ENCODE measurements around the gene RNASEH2A. TPM values are rescaled to one million over a fixed set of nuclear protein-coding genes. Genes with fewer than 3 reads are reported as not detected.

The RNASEH2A gene
- total and polyA plus RNA-seq, 2 of the 13 experiments (the other 11 are each of a cell fraction or from before 2014, with no cell fraction given) = 25.1 to 35.8 TPM

DNA sequence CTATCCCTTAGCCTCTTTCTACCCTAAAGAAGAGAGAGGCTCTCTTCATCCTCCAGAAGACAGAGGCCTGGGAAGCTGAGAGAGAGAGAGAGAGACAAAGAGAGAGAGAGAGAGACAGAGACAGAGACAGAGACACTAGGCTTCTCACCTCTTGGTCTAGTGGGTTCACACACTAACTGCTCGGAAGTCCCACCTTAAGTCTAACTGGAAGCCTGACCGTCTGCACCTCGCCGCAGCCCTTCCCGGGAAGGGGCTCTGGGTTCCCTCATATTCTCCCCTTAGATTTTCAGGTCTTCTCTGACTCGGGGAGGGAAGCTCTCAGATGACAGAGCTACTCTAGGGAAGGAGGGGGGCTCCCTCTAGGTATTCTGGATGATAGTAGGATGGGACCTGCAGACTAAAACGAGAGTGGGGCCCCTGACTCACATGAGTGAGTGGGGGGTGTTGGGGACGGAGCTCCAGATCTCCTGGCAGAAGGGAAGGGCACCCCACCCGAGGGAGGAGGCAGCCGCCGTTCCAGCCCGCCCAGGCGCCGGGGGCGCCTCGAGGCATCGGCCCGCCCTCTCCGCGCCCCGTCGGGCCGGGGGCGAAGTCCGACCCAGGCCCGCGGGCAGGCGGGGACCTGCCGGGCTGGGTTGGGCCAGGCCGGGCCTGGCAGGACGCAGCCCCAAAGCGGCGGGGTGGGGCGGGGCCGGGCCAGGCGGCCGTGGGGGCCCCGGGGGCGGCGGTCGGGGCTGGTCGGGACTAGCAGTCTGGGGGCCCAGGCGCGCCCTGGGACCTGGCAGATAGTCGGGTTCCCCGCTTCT is 17.1 kb upstream of the RNASEH2A start (continued):
- TF ChIP-seq BORCS8-MEF2B (CRISPR knock-in tag; IDR thresholded peaks at IDR 0.05) (no peak), ZFP36L2 (CRISPR knock-in tag; IDR thresholded peaks at IDR 0.05) (no peak), TFDP2 (CRISPR knock-in tag; IDR thresholded peaks at IDR 0.05) (0 out of 2 replicates have a peak, but pooled peaks have one; percentile 7), CENPT (CRISPR knock-in tag; IDR thresholded peaks at IDR 0.05; ENCODE audit: low read depth) (no peak), ZNF329 (CRISPR knock-in tag; IDR thresholded peaks at IDR 0.05; ENCODE audit: low read depth) (0 out of 2 replicates have a peak, but pooled peaks have one; percentile 0), ZNF691 (CRISPR knock-in tag; IDR thresholded peaks at IDR 0.05; ENCODE audit: borderline replicate concordance, low read depth) (no peak), ZSCAN21 (CRISPR knock-in tag; IDR thresholded peaks at IDR 0.05; ENCODE audit: borderline replicate concordance) (no peak), SMARCC2 (IDR thresholded peaks at IDR 0.05) (no peak), PATZ1 (CRISPR knock-in tag; IDR thresholded peaks at IDR 0.05) (no peak), ZNF777 (CRISPR knock-in tag; IDR thresholded peaks at IDR 0.05) (peak; percentile 93), KDM3A (CRISPR knock-in tag; IDR thresholded peaks at IDR 0.05; ENCODE audit: low read depth) (no peak)
- TF ChIP-seq, protein P1, sequence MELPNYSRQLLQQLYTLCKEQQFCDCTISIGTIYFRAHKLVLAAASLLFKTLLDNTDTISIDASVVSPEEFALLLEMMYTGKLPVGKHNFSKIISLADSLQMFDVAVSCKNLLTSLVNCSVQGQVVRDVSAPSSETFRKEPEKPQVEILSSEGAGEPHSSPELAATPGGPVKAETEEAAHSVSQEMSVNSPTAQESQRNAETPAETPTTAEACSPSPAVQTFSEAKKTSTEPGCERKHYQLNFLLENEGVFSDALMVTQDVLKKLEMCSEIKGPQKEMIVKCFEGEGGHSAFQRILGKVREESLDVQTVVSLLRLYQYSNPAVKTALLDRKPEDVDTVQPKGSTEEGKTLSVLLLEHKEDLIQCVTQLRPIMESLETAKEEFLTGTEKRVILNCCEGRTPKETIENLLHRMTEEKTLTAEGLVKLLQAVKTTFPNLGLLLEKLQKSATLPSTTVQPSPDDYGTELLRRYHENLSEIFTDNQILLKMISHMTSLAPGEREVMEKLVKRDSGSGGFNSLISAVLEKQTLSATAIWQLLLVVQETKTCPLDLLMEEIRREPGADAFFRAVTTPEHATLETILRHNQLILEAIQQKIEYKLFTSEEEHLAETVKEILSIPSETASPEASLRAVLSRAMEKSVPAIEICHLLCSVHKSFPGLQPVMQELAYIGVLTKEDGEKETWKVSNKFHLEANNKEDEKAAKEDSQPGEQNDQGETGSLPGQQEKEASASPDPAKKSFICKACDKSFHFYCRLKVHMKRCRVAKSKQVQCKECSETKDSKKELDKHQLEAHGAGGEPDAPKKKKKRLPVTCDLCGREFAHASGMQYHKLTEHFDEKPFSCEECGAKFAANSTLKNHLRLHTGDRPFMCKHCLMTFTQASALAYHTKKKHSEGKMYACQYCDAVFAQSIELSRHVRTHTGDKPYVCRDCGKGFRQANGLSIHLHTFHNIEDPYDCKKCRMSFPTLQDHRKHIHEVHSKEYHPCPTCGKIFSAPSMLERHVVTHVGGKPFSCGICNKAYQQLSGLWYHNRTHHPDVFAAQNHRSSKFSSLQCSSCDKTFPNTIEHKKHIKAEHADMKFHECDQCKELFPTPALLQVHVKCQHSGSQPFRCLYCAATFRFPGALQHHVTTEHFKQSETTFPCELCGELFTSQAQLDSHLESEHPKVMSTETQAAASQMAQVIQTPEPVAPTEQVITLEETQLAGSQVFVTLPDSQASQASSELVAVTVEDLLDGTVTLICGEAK (IDR thresholded peaks at IDR 0.05) = no peak
- TF ChIP-seq, protein P1 (CRISPR knock-in tag; IDR thresholded peaks at IDR 0.05) = no peak
- TF ChIP-seq, protein P2, sequence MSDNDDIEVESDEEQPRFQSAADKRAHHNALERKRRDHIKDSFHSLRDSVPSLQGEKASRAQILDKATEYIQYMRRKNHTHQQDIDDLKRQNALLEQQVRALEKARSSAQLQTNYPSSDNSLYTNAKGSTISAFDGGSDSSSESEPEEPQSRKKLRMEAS (IDR thresholded peaks at IDR 0.05) = peak; percentile 21
